ENCODE measurements around the gene MSTN. TPM values are rescaled to one million over a fixed set of nuclear protein-coding genes. Genes with fewer than 3 reads are reported as not detected.
"Not testable (repeated sequence)": the region's sequence is repeated elsewhere in the genome, so short reads cannot be mapped to it uniquely, and the experiment has no call there.

MSTN gene
- total RNA-seq, 4 donors from 2014 or later: 0.27 to 0.45 (median 0.29) TPM; not detected in 1

DNA sequence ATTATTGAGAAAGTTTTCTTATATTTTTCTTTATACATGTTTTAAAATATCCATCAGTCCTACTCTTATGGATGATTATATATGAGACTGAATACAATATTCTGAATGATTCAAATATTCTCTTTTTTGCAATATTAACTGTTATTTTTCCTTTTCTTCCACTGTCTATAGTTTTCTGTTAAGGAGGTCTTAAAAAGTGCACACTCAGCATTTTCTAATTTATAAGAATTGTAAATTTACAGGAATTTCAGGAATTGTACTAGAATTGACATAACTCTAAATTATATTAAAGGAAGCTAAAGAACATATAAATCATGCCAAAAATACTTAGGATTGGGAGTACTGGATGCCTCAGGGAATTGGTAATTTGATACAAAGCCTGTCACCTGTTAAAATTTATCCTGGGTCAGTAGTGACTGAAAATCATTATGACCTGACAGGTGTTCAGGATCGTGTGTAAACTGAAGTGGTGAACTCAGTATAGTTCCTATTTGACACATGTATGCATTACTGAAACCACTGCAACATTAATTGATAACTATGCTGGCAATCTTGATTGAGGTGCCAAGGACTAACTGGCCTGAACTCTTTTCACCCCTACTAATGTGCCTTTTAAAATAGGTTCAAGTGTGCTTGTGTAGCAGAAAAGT, 30.4 kb downstream of the MSTN start:
- 24 to 50% methylated on average over 1 of the region's 1 CpG for WGBS, 2 donors
- TF ChIP-seq POLR2A (IDR thresholded peaks at IDR 0.05): no peak
- TF ChIP-seq, protein P1, sequence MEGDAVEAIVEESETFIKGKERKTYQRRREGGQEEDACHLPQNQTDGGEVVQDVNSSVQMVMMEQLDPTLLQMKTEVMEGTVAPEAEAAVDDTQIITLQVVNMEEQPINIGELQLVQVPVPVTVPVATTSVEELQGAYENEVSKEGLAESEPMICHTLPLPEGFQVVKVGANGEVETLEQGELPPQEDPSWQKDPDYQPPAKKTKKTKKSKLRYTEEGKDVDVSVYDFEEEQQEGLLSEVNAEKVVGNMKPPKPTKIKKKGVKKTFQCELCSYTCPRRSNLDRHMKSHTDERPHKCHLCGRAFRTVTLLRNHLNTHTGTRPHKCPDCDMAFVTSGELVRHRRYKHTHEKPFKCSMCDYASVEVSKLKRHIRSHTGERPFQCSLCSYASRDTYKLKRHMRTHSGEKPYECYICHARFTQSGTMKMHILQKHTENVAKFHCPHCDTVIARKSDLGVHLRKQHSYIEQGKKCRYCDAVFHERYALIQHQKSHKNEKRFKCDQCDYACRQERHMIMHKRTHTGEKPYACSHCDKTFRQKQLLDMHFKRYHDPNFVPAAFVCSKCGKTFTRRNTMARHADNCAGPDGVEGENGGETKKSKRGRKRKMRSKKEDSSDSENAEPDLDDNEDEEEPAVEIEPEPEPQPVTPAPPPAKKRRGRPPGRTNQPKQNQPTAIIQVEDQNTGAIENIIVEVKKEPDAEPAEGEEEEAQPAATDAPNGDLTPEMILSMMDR (IDR thresholded peaks at IDR 0.05): no peak
- Histone ChIP-seq H3K4me1 (no peaks in the 10 kb centered on the region), H3K27ac (no peak overlapping the region), H3K4me3 (replicated peaks in 1 of 3) (no peak overlapping the region), H3K9me3 (no peaks in the 10 kb centered on the region), H3K27me3 (no peaks in the 10 kb centered on the region), H3K36me3 (no peaks in the 10 kb centered on the region)
- intact Hi-C loops (cut with DNase I): no loop called here
- DNase-seq: no peak

DNA sequence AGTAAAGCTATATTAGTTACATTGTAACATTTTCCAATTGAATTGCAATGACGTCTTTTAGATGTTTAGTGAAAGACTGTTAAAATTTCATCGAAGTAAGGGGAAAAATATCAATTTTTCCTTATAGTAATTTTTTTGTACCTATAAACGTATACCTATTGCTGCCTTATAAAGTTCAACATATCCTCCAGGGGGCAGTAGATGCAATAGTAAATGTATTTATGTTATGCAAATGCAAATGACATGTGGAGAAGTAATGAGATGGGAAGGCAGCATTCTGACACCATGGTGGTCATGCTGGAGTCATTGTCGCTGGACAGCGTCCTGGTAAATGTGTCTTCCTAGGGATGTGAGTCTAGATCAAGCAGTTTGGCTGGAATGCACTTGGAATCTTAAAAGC, 38.7 kb downstream of the MSTN start:
- 34 to 35% methylated on average over 5 of the region's 5 CpGs for WGBS, 2 donors
- TF ChIP-seq POLR2A (IDR thresholded peaks at IDR 0.05): no peak
- TF ChIP-seq, protein P1 (IDR thresholded peaks at IDR 0.05): peak in 3 of 6 experiments; percentile 50 to 57 (median 56)
- intact Hi-C loops (cut with DNase I): no loop called here

DNA sequence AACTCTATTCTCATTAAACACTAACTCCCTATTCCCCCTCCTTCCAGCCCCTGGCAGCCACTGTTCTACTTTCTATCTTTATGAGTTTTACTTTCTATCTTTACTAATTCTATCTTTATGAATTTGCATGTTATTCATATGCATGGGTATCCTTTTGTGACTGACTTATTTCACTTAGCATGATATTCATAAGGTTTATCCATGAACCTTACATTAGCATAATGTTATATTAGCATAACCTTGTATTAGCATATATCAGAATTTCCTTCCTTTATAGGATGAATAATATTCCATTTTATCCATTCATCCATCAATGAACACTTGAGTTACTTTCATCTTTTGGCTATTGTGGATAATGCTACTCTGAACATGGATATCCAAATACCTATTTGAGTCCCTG, 41.8 kb downstream of the MSTN start:
- no peak overlapping the region for H3K27ac ChIP-seq
- DNase-seq: no peak
- no peaks in the 10 kb centered on the region for H3K27me3 ChIP-seq
- no peaks in the 10 kb centered on the region for H3K36me3 ChIP-seq
- TF ChIP-seq, protein P1 (IDR thresholded peaks at IDR 0.05): no peak
- TF ChIP-seq POLR2A (IDR thresholded peaks at IDR 0.05): no peak
- no peaks in the 10 kb centered on the region for H3K9me3 ChIP-seq
- H3K4me1 ChIP-seq: no peaks in the 10 kb centered on the region
- intact Hi-C loops (cut with DNase I): no loop called here
- H3K4me3 ChIP-seq (replicated peaks in 1 of 3): no peak overlapping the region

More for the DNA sequence above, 38.7 kb downstream of the MSTN start:
- Histone ChIP-seq H3K27ac (no peak overlapping the region), H3K27me3 (no peaks in the 10 kb centered on the region), H3K4me1 (no peaks in the 10 kb centered on the region), H3K4me3 (replicated peaks in 1 of 3) (no peak overlapping the region), H3K9me3 (no peaks in the 10 kb centered on the region), H3K36me3 (no peaks in the 10 kb centered on the region)
- no peak for DNase-seq

DNA sequence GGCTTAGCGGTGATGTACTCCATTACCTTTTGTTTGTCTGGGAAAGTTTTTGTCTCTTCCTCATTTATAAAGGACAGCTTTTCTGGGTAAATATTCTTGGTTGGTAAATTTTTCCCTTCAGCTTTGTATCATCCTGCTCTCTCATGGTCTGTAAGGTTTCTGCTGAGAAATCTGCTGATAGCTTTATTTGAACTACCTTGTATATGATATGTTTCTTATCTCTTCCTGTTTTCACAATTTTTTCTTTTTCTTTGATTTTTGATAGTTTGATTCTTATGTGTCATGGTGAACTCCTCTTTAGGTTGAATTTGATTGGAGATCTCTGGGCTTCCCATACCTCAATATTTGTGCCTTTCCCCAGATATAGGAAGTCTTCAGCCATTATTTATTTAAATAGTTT, 44.7 kb downstream of the MSTN start:
- 98% methylated on average over 1 of the region's 1 CpG for WGBS, 2 donors
- no peaks in the 10 kb centered on the region for H3K36me3 ChIP-seq
- H3K9me3 ChIP-seq: no peaks in the 10 kb centered on the region
- no peaks in the 10 kb centered on the region for H3K27me3 ChIP-seq
- H3K4me3 ChIP-seq (replicated peaks in 1 of 3): no peak overlapping the region
- DNase-seq: no peak
- intact Hi-C loops (cut with DNase I): no loop called here
- no peak overlapping the region for H3K27ac ChIP-seq
- TF ChIP-seq, protein P1 (IDR thresholded peaks at IDR 0.05): no peak
- TF ChIP-seq POLR2A (IDR thresholded peaks at IDR 0.05): no peak
- H3K4me1 ChIP-seq: no peaks in the 10 kb centered on the region

- H3K27ac ChIP-seq; H3K36me3 ChIP-seq; intact Hi-C loops (cut with DNase I); H3K4me1 ChIP-seq; H3K4me3 ChIP-seq (replicated peaks in 1 of 3); H3K9me3 ChIP-seq; H3K27me3 ChIP-seq; DNase-seq: not testable (repeated sequence)
- WGBS, 2 donors: 83% methylated on average over 1 of the region's 1 CpG; no CpG with 5 or more reads in 1 of the 2 donors
These were observed 46.6 kb downstream of the MSTN start for GRCh38 chr2:190015969-190016368.
